Measurements from ENCODE around the gene LY86. TPM values are rescaled to one million over a fixed set of nuclear protein-coding genes. Genes with fewer than 3 reads are reported as not detected.
A peak's percentile ranks its signal among the peaks of the same experiment; 100 is the strongest.

Gene LY86
- total RNA-seq, 1 experiment from 2014 or later = not detected

- Histone ChIP-seq H3K27ac (no peak overlapping the region), H3K27me3 (replicated peaks) (no peaks in the 10 kb centered on the region), H3K36me3 (no peaks in the 10 kb centered on the region), H3K4me1 (replicated peaks) (peaks cover 10% of the 10 kb centered on the region), H3K4me3 (no peak overlapping the region), H3K9me3 (replicated peaks) (no peaks in the 10 kb centered on the region)
- DNase-seq (ENCODE audit: low read depth in 1 of 2, low spot score in 2 of 2) = peak; percentile 46 to 80
Observed at GRCh38 chr6:6699741-6700367, 111.3 kb downstream of the LY86 start.

DNA sequence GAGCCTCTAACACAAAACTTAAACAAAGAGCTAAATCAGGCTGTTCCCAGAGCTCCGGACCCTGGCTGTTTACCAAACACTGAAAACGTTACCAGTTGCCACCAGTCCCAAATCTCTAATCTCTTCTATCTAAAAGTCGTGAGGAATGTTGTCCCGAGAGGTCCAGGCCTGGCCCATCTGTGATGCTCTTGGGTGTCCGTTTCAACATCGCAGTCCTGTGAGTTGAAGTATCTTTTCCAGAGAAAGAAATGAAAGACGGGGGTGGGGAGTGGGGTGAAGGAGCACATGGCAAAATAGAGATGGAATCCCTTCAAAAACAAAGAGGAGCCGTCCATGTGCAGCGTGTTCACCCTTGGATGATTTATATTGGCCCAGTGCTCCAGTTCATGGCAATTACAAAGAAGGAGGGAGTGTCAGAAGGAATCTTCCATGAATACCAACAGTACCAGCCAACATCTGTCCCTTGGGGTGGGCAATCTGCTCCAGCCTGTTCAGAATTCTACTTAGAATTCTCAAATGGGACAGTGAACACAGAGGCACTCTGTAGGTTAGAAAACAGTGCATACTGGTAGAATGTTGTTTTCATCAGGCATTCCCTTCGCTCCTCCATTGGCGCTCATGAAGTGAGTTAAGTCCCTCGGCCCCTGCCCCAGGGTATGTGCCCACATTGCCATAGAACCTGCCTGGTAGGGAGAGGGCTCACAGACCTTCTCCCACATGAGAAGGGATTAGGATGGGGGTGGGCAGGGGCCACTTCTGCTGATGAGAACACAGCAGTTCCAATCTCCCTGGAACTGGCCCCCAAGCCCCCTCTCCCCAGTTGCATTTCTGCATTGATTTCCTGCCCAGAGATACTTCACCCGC, 112.1 kb downstream of the LY86 start:
- DNase-seq (ENCODE audit: low read depth in 1 of 2, low spot score in 2 of 2) = no peak
- Histone ChIP-seq H3K4me1 (replicated peaks) (peaks cover 10% of the 10 kb centered on the region), H3K36me3 (no peaks in the 10 kb centered on the region), H3K9me3 (replicated peaks) (no peaks in the 10 kb centered on the region), H3K27ac (no peak overlapping the region), H3K27me3 (replicated peaks) (no peaks in the 10 kb centered on the region), H3K4me3 (no peak overlapping the region)

DNA sequence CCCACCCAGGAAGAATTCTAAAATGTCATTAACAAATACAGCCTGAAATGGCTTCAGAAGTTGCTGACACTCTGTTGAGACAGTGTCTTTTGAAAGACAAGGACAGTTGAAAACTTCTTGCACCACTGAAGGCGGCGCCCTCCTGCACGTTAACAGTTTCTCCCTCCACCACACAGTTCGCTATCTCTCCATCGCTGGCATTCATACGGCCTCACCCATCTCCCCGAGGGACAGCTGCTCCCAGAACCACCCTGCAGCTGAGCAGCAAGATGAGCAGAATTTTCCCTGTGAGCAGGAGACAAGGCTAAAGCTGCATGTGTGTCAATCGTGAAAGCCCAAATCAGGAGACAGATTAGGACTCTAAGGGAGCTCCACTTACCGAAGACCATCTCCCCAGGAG, 113.3 kb downstream of the LY86 start:
- no peak for DNase-seq (ENCODE audit: low read depth in 1 of 2, low spot score in 2 of 2)
- Histone ChIP-seq H3K4me1 (replicated peaks) (peaks cover 10% of the 10 kb centered on the region), H3K27me3 (replicated peaks) (no peaks in the 10 kb centered on the region)

DNA sequence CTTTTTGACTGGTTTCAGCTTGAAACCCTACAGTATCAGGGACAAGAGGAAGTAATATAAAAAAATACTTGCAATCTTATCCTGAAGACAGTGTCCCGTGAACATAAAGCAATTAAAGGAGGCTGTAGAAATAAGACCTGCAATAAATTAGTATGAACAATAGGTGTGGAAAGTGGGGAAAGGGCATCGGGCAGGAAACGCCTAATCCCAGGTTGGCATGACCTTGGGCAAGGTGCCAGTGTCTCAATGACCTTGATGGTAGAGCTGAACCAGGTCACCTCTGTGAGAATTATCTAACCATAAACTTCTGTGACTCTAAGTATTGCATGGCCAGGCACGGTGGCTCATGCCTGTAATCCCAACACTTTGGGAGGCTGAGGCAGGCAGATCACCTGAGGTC, 115.2 kb downstream of the LY86 start:
- Histone ChIP-seq H3K4me1 (replicated peaks) (peaks cover 10% of the 10 kb centered on the region), H3K27ac (no peak overlapping the region), H3K27me3 (replicated peaks) (no peaks in the 10 kb centered on the region), H3K36me3 (no peaks in the 10 kb centered on the region), H3K9me3 (replicated peaks) (no peaks in the 10 kb centered on the region), H3K4me3 (no peak overlapping the region)
- DNase-seq (ENCODE audit: low read depth in 1 of 2, low spot score in 2 of 2) = no peak

More for the DNA sequence above, 113.3 kb downstream of the LY86 start:
- H3K36me3 ChIP-seq = no peaks in the 10 kb centered on the region
- H3K9me3 ChIP-seq (replicated peaks) = no peaks in the 10 kb centered on the region
- no peak overlapping the region for H3K4me3 ChIP-seq
- H3K27ac ChIP-seq = no peak overlapping the region
